Neural progenitor cell (in vitro differentiated cells): Measurements from ENCODE around the gene NEDD4L. TPM values are rescaled to one million over a fixed set of nuclear protein-coding genes. Genes with fewer than 3 reads are reported as not detected.

Source experiments
- DNase-seq: peaks from one replicate; pipeline ENCODE4 v3.0.0-alpha.2; 2016; ENCODE audit warnings: low spot score
- H2AFZ ChIP-seq: fragments of 200-600 bp; sonication (generic); replicated peaks from 2 replicates; pipeline ENCODE4 v1.6.1; 2016; ENCODE audit warnings: antibody characterized with exemption
- H3F3A ChIP-seq: fragments of 200-600 bp; sonication (generic); 2 replicates; pipeline ENCODE4 v1.6.1; 2016; ENCODE audit warnings: antibody characterized with exemption, low read depth
- H3K27ac ChIP-seq: fragments of 200-600 bp; sonication (generic); 2 replicates; pipeline ENCODE4 v1.5.1; 2016; ENCODE audit warnings: mild to moderate bottlenecking
- H3K27me3 ChIP-seq: fragments of 200-600 bp; sonication (generic); 2 replicates; pipeline ENCODE4 v1.6.1; 2016; ENCODE audit warnings: mild to moderate bottlenecking, moderate library complexity
- H3K36me3 ChIP-seq: fragments of 200-600 bp; sonication (generic); 2 replicates; pipeline ENCODE4 v1.5.1; 2016
- H3K4me1 ChIP-seq: fragments of 200-600 bp; sonication (generic); 2 replicates; pipeline ENCODE4 v1.6.1; 2016; ENCODE audit warnings: mixed run types
- H3K4me2 ChIP-seq: fragments of 200-600 bp; sonication (generic); 2 replicates; pipeline ENCODE4 v1.6.1; 2016
- H3K4me3 ChIP-seq: fragments of 200-600 bp; sonication (generic); 2 replicates; pipeline ENCODE4 v1.5.1; 2016
- H3K79me2 ChIP-seq: fragments of 200-600 bp; sonication (generic); 2 replicates; pipeline ENCODE4 v1.6.1; 2016; ENCODE audit warnings: low read depth
- H3K9ac ChIP-seq: fragments of 200-600 bp; sonication (generic); 2 replicates; pipeline ENCODE4 v1.6.1; 2016
- H3K9me3 ChIP-seq: fragments of 200-600 bp; sonication (generic); 2 replicates; pipeline ENCODE4 v1.5.1; 2016; ENCODE audit warnings: low read depth
- H4K20me1 ChIP-seq: fragments of 200-600 bp; sonication (generic); 2 replicates; pipeline ENCODE4 v1.6.1; 2016; ENCODE audit warnings: low read depth
- H3K27ac Mint-ChIP-seq: 3 replicates; pipeline ENCODE4 v1.8.0; 2021; ENCODE audit warnings: mixed read lengths
- H3K27me3 Mint-ChIP-seq: 2 replicates; pipeline ENCODE4 v1.8.0; 2022; ENCODE audit warnings: low read depth, mild to moderate bottlenecking, inconsistent platforms, moderate library complexity, mixed read lengths; ENCODE audit not compliant: insufficient read depth
- H3K36me3 Mint-ChIP-seq: 3 replicates; pipeline ENCODE4 v1.8.0; 2021; ENCODE audit warnings: mixed read lengths
- H3K4me1 Mint-ChIP-seq: 3 replicates; pipeline ENCODE4 v1.8.0; 2021; ENCODE audit warnings: mixed read lengths
- H3K4me3 Mint-ChIP-seq: 3 replicates; pipeline ENCODE4 v1.8.0; 2021; ENCODE audit warnings: mild to moderate bottlenecking, moderate library complexity, mixed read lengths
- H3K9me3 Mint-ChIP-seq: 3 replicates; pipeline ENCODE4 v1.8.0; 2020; ENCODE audit warnings: mixed read lengths
- EZH2 ChIP-seq: fragments of 200-600 bp; sonication (generic); IDR thresholded peaks from 2 replicates; pipeline ENCODE4 v1.6.1; 2017; ENCODE audit warnings: antibody characterized with exemption, mild to moderate bottlenecking, moderate library complexity
- EZH2phosphoT487 ChIP-seq: fragments of 200-600 bp; sonication (generic); IDR thresholded peaks from 2 replicates; pipeline ENCODE4 v1.6.1; 2017; ENCODE audit warnings: antibody characterized with exemption
- total RNA-seq: library from RNA; depleted of rRNA; stranded (reverse); fragments of >200 nt; gene quantifications from 2 replicates; pipeline ENCODE4 v1.2.3, GENCODE V29; 2015; ENCODE audit warnings: low replicate concordance
- TF ChIP-seq, protein P1 (sequence below): fragments of 200-600 bp; sonication (generic); IDR thresholded peaks from 2 replicates; pipeline ENCODE4 v1.5.1; 2017; ENCODE audit warnings: antibody characterized with exemption, mild to moderate bottlenecking

NEDD4L gene
- total RNA-seq, 1 donor from 2014 or later = 55.5 TPM

DNA sequence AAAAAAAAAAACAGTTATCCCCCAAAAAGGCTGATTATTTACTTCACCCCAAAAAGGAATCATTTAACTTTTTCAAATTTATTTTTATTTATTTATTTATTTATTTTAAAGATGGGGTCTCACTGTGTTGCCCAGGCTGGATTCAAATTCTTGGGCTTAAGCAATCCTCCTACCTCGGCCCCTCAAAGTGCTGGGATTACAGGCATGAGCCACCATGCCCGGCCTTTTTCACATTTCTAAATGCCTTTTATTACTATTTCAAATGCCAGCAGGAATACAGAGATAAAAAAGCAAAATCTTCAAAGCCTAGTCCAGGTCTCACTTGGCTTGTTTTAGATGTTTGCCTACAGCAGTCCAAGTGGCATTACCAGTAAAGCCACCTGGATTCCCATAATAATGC lies 345.7 kb downstream of the NEDD4L start:
- no peaks in the 10 kb centered on the region for H3K79me2 ChIP-seq
- no peaks in the 10 kb centered on the region for H3K27me3 ChIP-seq
- H2AFZ ChIP-seq = no peak overlapping the region
- no peak for DNase-seq
- Mint-ChIP-seq H3K27ac (no peak overlapping the region), H3K4me1 (peaks cover 27% of the 10 kb centered on the region), H3K36me3 (peaks cover 17% of the 10 kb centered on the region), H3K4me3 (no peak overlapping the region), H3K9me3 (no peaks in the 10 kb centered on the region), H3K27me3 (peaks cover 2% of the 10 kb centered on the region)
- TF ChIP-seq EZH2 = no peak
- no peak for TF ChIP-seq EZH2phosphoT487
- TF ChIP-seq, protein P1, sequence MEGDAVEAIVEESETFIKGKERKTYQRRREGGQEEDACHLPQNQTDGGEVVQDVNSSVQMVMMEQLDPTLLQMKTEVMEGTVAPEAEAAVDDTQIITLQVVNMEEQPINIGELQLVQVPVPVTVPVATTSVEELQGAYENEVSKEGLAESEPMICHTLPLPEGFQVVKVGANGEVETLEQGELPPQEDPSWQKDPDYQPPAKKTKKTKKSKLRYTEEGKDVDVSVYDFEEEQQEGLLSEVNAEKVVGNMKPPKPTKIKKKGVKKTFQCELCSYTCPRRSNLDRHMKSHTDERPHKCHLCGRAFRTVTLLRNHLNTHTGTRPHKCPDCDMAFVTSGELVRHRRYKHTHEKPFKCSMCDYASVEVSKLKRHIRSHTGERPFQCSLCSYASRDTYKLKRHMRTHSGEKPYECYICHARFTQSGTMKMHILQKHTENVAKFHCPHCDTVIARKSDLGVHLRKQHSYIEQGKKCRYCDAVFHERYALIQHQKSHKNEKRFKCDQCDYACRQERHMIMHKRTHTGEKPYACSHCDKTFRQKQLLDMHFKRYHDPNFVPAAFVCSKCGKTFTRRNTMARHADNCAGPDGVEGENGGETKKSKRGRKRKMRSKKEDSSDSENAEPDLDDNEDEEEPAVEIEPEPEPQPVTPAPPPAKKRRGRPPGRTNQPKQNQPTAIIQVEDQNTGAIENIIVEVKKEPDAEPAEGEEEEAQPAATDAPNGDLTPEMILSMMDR = no peak
- H3K4me1 ChIP-seq = peaks cover 6% of the 10 kb centered on the region
- no peaks in the 10 kb centered on the region for H4K20me1 ChIP-seq
- no peak overlapping the region for H3K4me2 ChIP-seq
- H3K9ac ChIP-seq = no peak overlapping the region
- no peaks in the 10 kb centered on the region for H3K36me3 ChIP-seq
- no peaks in the 10 kb centered on the region for H3K9me3 ChIP-seq
- H3F3A ChIP-seq = no peaks in the 10 kb centered on the region
- no peak overlapping the region for H3K27ac ChIP-seq
- H3K4me3 ChIP-seq = no peak overlapping the region

DNA sequence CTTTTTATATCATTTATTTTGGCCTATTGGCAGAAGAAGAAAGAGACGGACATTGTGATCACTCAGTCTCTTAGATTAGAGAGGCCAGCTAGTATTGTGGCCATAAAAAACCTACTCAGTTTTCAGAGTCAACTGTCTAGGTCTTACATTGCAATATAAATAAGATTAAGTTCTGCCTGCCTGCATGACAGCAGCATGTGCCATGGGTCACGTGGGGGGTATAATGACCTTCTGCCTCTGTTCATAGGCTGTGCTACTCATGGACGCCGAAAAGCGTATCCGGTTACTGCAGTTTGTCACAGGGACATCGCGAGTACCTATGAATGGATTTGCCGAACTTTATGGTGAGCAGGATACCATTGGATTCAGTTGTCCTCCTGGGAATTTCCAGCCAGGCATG lies 346.4 kb downstream of the NEDD4L start:
- Mint-ChIP-seq H3K36me3 (peaks cover 15% of the 10 kb centered on the region), H3K27ac (no peak overlapping the region), H3K9me3 (no peaks in the 10 kb centered on the region), H3K27me3 (peaks cover 2% of the 10 kb centered on the region), H3K4me1 (peaks cover 27% of the 10 kb centered on the region), H3K4me3 (no peak overlapping the region)
- no peak overlapping the region for H3K9ac ChIP-seq
- peaks cover 6% of the 10 kb centered on the region for H3K4me1 ChIP-seq
- H3K9me3 ChIP-seq = no peaks in the 10 kb centered on the region
- H2AFZ ChIP-seq = no peak overlapping the region
- no peak overlapping the region for H3K4me3 ChIP-seq
- H3K79me2 ChIP-seq = no peaks in the 10 kb centered on the region
- TF ChIP-seq EZH2 (no peak), EZH2phosphoT487 (no peak)
- TF ChIP-seq, protein P1 = no peak
- H3K4me2 ChIP-seq = no peak overlapping the region
- H3K27ac ChIP-seq = no peak overlapping the region
- H3F3A ChIP-seq = no peaks in the 10 kb centered on the region
- H3K36me3 ChIP-seq = no peaks in the 10 kb centered on the region
- no peaks in the 10 kb centered on the region for H3K27me3 ChIP-seq
- H4K20me1 ChIP-seq = no peaks in the 10 kb centered on the region
- DNase-seq = no peak

DNA sequence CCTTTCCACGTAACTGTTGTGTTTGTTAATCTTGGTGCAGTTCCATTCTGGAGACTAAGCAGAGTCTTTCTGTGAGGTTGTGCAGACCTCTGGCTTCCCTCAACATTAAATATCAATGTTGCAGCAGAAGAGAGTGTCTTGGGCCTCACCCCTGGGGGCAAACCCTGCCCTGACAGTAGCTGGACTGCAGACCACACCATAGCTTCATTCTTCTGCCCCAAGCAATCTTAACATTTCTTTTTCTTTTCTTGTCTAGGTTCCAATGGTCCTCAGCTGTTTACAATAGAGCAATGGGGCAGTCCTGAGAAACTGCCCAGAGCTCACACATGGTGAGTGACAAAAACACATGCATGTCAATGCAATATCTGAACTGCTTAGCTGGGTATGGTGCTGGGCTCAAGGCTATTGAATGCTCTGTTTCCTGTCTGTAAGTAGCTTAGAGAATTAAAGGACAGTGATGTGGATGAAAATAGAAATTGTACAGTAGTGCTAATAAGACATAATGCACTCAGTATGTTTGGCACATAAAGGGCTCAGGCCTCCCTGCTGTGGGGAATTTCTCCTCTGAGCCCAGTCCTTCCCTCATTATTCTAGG lies 347.3 kb downstream of the NEDD4L start:
- Histone ChIP-seq H3K79me2 (no peaks in the 10 kb centered on the region), H3K9me3 (no peaks in the 10 kb centered on the region), H3K9ac (no peak overlapping the region), H3K4me2 (no peak overlapping the region), H3F3A (no peaks in the 10 kb centered on the region), H3K36me3 (no peaks in the 10 kb centered on the region), H3K27me3 (no peaks in the 10 kb centered on the region), H4K20me1 (no peaks in the 10 kb centered on the region), H3K27ac (no peak overlapping the region), H2AFZ (no peak overlapping the region), H3K4me1 (peaks cover 6% of the 10 kb centered on the region), H3K4me3 (no peak overlapping the region)
- H3K27ac Mint-ChIP-seq = peak overlapping the region; percentile 72
- H3K4me1 Mint-ChIP-seq = peaks cover 36% of the 10 kb centered on the region
- DNase-seq = no peak
- no peak overlapping the region for H3K4me3 Mint-ChIP-seq
- TF ChIP-seq EZH2 (no peak), EZH2phosphoT487 (no peak)
- TF ChIP-seq, protein P1 = no peak
- peaks cover 13% of the 10 kb centered on the region for H3K36me3 Mint-ChIP-seq
- H3K9me3 Mint-ChIP-seq = no peaks in the 10 kb centered on the region
- H3K27me3 Mint-ChIP-seq = peaks cover 2% of the 10 kb centered on the region
